ENCODE measurements around the gene SKOR1. TPM values are rescaled to one million over a fixed set of nuclear protein-coding genes. Genes with fewer than 3 reads are reported as not detected.

The SKOR1 gene
- total RNA-seq, 1 donor, result not detected

DNA sequence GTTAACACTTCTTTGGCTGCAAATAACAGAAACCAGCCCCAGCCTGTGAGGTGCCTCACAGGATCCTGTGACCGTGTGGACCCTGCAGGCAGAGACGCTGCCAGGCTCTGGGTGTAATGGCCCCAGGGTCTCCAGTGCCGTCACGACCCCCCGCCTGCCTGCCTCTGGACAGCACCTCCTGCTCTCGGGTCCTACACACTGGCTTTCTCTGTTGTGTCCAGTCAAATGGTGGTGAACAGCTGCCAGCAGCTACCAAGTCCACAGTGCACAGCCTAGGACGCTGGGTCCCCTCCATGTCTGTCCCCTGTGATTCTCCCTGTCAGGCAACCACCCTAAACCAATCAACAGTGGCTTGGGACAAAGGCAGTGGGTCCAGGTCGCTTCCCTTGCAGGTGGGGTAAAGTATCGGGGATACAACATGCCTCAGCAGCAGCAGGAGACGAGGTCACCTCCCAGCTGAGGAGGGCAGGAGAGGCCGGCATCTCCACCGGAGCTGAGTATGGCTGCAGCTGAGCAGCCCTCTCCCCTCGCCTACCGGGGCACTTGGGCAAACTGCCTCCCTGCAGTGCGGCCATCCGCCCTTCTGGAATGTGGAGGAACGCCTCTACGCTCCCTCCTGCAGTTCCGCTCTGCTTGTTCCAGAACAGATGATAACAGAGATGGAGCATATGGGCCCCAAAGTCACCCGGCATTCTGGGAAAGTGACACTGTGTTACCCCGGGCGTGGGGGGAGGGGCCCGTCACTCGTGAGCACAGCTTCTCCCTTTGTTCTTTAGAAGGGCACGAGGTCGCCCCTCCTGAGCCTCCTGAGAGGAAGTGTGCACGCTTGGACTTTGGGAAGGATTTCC lies 21.1 kb upstream of the SKOR1 start:
- TF ChIP-seq, protein P1, sequence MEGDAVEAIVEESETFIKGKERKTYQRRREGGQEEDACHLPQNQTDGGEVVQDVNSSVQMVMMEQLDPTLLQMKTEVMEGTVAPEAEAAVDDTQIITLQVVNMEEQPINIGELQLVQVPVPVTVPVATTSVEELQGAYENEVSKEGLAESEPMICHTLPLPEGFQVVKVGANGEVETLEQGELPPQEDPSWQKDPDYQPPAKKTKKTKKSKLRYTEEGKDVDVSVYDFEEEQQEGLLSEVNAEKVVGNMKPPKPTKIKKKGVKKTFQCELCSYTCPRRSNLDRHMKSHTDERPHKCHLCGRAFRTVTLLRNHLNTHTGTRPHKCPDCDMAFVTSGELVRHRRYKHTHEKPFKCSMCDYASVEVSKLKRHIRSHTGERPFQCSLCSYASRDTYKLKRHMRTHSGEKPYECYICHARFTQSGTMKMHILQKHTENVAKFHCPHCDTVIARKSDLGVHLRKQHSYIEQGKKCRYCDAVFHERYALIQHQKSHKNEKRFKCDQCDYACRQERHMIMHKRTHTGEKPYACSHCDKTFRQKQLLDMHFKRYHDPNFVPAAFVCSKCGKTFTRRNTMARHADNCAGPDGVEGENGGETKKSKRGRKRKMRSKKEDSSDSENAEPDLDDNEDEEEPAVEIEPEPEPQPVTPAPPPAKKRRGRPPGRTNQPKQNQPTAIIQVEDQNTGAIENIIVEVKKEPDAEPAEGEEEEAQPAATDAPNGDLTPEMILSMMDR (IDR thresholded peaks at IDR 0.05; ENCODE audit: insufficient read depth, low read depth, low read length), result no peak
- DNase-seq (ENCODE audit: low read depth), result no peak
- no peak overlapping the region for H3K4me3 ChIP-seq (ENCODE audit: low read depth, low read length)

DNA sequence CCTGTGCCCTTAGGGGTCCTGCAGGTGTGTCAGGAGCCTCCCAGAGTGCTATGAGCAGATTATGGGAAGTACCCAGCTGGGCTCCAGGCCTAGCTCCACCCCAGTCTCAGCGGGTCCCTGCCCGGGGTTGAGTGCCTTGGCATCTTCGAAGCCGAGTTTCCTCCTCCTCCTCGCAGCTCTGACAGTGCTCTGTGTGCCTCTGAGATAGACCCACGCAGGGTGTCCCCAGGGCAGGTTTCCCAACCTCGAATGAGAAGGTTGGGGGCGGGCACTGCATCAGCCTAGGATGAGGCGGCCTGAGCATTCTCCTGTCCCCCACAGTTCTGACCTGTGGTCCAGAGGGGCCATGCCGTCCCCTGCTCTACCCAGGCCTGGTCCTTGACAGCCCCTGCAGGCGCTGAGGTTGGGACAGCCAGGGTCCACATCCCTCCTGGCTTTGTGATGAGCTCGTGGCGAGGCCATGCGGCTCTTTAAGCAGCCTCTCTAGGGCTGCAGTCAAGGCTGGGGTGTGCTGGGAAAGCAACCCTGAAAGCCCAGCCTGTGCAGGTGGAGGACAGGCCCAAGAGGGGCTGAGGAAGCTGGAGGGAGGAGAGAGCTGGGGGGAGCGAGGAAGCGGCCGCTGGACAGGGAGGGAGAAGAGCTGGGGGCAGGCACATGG lies 20.2 kb upstream of the SKOR1 start:
- DNase-seq (ENCODE audit: low read depth), result no peak
- no peak overlapping the region for H3K4me3 ChIP-seq (ENCODE audit: low read depth, low read length)
- TF ChIP-seq, protein P1 (IDR thresholded peaks at IDR 0.05; ENCODE audit: insufficient read depth, low read depth, low read length), result no peak

DNA sequence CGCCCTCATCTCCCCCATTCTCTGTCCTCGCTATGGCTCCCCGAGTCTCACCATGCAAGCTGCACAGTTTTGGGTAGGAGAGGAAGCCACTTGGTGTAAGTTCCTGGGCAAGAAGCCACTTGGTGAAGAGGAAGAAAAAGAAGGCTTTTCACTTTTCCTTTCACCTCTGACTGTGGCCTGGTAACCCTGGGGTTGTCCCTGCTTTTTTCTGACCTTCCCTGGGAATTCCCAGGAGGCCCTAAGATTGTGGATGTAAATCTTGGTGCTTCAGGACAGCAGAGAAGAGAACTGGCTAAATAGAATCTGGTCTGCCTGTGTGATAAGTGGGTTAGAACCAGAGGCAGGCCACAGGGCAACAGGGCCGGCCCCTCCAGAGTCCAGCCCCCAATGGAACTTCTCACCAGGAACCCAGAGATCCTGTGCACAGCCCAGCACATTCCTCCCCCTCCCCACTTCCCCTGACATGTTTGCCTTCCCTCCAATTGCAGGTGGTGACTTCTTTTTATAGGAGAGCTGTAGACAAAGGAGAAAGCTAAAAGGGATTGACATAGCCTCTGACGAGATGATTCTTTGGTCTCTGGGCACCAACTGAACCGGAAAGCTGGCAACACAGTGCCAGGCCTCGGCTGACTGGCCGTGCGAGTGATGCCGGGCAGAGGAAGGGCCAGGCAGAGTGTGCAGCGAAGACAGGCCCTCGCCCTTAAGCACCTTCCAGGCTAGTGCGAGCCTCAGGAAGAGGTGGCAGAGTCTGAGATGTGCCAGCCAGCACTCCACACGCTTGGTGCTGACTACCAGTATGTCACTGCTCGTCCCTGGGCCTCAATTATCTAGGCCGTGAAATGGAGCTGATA lies 19.4 kb upstream of the SKOR1 start:
- no peak for DNase-seq (ENCODE audit: low read depth)
- TF ChIP-seq, protein P1 (IDR thresholded peaks at IDR 0.05; ENCODE audit: insufficient read depth, low read depth, low read length), result no peak
- H3K4me3 ChIP-seq (ENCODE audit: low read depth, low read length), result no peak overlapping the region

DNA sequence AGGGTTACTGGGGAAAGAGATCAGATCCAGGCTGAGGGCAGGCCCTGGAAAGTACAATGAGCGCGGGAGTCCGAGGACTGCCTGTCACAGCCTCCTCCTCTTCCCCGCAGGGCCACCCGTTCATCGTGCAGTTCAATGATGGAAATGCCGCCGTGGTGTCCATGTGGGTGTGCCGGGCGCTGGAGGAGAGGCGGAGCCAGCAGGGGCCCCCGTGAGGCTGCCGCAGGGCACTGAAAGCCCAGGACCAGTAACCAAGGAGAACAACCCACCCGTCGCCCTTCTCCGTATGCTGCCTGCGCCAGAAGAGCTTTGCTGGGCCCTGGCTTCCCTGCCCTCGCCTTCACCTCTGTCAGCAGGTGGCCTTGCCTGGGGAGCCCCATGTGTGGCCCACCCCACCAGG lies 18.8 kb upstream of the SKOR1 start:
- TF ChIP-seq, protein P1 (IDR thresholded peaks at IDR 0.05; ENCODE audit: insufficient read depth, low read depth, low read length), result no peak
- DNase-seq (ENCODE audit: low read depth), result no peak
- no peak overlapping the region for H3K4me3 ChIP-seq (ENCODE audit: low read depth, low read length)

DNA sequence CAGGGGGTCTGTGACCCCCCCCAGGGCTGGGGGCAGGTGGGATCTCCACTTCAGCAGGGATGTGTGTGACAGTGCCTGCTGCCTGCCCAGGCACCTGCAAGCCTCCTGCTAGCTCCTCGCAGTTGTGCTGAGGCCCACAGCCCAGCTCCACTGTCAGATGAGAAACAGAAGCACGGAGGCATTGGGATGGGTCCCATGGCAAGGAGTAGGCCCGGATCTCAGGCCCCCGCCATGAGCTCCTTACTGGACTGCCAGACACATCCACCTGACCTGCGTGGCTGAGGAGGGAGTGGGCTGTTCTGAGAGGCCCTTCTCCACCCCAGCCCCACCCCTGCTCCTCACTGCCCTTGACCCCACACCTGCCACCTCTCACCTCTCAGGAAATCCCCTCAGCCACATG lies 18.2 kb upstream of the SKOR1 start:
- no peak for DNase-seq (ENCODE audit: low read depth)
- no peak overlapping the region for H3K4me3 ChIP-seq (ENCODE audit: low read depth, low read length)
- TF ChIP-seq, protein P1 (IDR thresholded peaks at IDR 0.05; ENCODE audit: insufficient read depth, low read depth, low read length), result no peak

DNA sequence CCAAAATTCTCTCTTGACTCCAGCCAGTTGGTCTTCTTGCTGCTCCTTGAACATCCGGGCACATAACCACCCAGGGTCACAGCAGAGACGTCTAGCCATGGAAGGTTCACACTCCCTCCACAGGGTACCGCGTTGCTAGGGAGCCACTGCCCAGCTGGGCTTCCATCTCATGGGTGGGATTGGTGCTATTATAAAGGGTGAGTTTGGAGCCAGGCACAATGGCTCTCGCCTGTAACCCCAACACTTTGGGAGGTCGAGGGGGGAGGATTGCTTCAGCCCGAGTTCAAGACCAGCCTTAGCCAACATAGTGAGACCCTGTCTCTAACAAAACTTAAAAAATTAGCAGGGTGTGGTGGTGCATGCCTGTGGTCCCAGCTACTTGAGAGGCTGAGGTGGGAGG lies 17.5 kb upstream of the SKOR1 start:
- H3K4me3 ChIP-seq (ENCODE audit: low read depth, low read length), result no peak overlapping the region
- TF ChIP-seq, protein P1 (IDR thresholded peaks at IDR 0.05; ENCODE audit: insufficient read depth, low read depth, low read length), result no peak
- no peak for DNase-seq (ENCODE audit: low read depth)
